Natural killer cell (primary cell): ENCODE results near the gene CIB2. TPM values are rescaled to one million over a fixed set of nuclear protein-coding genes. Genes with fewer than 3 reads are reported as not detected.

Experiments used
- ATAC-seq, 3 donors: fragments of 150-1000 bp in 2 of 3; fragments of 200-7000 bp in 1 of 3; cut with Tn5 transposase; 1 replicate in 1 of 3; 2 replicates in 2 of 3; pipeline ENCODE4 v1.10.0; 2021; ENCODE audit warnings: mild to moderate bottlenecking in 2 of 3, moderate library complexity in 2 of 3
- DNase-seq, 2 donors: peaks; one replicate each; pipeline versions ENCODE4 v3.0.0 to v3.0.0-alpha.2; 2013 to 2021; ENCODE audit warnings: mixed read lengths in 1 of 2
- H3K27ac ChIP-seq: one replicate; pipeline ENCODE4 v1.5.1; 2013; ENCODE audit warnings: mild to moderate bottlenecking, low read length
- H3K27me3 ChIP-seq: one replicate; pipeline ENCODE4 v1.6.1; 2013; ENCODE audit warnings: low read length; ENCODE audit not compliant: control insufficient read depth, insufficient read depth
- H3K36me3 ChIP-seq: one replicate; pipeline ENCODE4 v1.6.1; 2013; ENCODE audit warnings: low read length; ENCODE audit not compliant: control insufficient read depth, insufficient read depth
- H3K4me1 ChIP-seq: one replicate; pipeline ENCODE4 v1.6.1; 2013; ENCODE audit warnings: low read length; ENCODE audit not compliant: control insufficient read depth, insufficient read depth
- H3K4me3 ChIP-seq: one replicate; pipeline ENCODE4 v1.5.1; 2013; ENCODE audit warnings: low read length
- H3K9me3 ChIP-seq: one replicate; pipeline ENCODE4 v1.6.1; 2013; ENCODE audit warnings: low read length; ENCODE audit not compliant: control insufficient read depth, insufficient read depth
- H3K27ac Mint-ChIP-seq, 2 donors: one replicate each; pipeline ENCODE4 v1.8.0; 2022; ENCODE audit warnings: mild to moderate bottlenecking in 2 of 2, mixed read lengths in 2 of 2, moderate library complexity in 1 of 2
- H3K27me3 Mint-ChIP-seq, 2 donors: one replicate each; pipeline ENCODE4 v1.8.0; 2022; ENCODE audit warnings: low read depth in 2 of 2, mixed read lengths in 2 of 2
- H3K36me3 Mint-ChIP-seq: one replicate; pipeline ENCODE4 v1.8.0; 2022; ENCODE audit warnings: mixed read lengths
- H3K4me1 Mint-ChIP-seq, 2 donors: one replicate each; pipeline ENCODE4 v1.8.0; 2022; ENCODE audit warnings: mixed read lengths in 2 of 2
- H3K4me3 Mint-ChIP-seq: one replicate; pipeline ENCODE4 v1.8.0; 2022; ENCODE audit warnings: mild to moderate bottlenecking, moderate library complexity, mixed read lengths
- H3K9me3 Mint-ChIP-seq, 2 donors: one replicate each; pipeline ENCODE4 v1.8.0; 2022; ENCODE audit warnings: mixed read lengths in 2 of 2
- WGBS: methylation state at CpG from one replicate; pipeline ENCODE4 v1.1.7; 2013; ENCODE audit warnings: missing lambda C conversion rate; ENCODE audit not compliant: insufficient coverage; 5-methylcytosine and 5-hydroxymethylcytosine counted together
- intact Hi-C: fragments of 100-400 bp; cut with micrococcal nuclease; formaldehyde crosslinking; loops from one replicate; pipeline ENCODE4 v1.14.2; 2022
- total RNA-seq, 4 donors: library from RNA; stranded (reverse); fragments of 120-200 nt in 1 of 4; gene quantifications; one replicate each; pipeline versions ENCODE4 v1.2.3 to v1.2.4, GENCODE V29; 2013 to 2022
- TF ChIP-seq, protein P1 (sequence below): fragments of 200-600 bp; IDR thresholded peaks from one replicate; pipeline ENCODE4 v1.8.0; 2022; ENCODE audit warnings: antibody characterized with exemption

CIB2 gene
- total RNA-seq, 3 donors from 2014 or later (not counting 1 experiment from before 2014, with no cell fraction given) = 0.25 to 1.5 (median 0.99) TPM

DNA sequence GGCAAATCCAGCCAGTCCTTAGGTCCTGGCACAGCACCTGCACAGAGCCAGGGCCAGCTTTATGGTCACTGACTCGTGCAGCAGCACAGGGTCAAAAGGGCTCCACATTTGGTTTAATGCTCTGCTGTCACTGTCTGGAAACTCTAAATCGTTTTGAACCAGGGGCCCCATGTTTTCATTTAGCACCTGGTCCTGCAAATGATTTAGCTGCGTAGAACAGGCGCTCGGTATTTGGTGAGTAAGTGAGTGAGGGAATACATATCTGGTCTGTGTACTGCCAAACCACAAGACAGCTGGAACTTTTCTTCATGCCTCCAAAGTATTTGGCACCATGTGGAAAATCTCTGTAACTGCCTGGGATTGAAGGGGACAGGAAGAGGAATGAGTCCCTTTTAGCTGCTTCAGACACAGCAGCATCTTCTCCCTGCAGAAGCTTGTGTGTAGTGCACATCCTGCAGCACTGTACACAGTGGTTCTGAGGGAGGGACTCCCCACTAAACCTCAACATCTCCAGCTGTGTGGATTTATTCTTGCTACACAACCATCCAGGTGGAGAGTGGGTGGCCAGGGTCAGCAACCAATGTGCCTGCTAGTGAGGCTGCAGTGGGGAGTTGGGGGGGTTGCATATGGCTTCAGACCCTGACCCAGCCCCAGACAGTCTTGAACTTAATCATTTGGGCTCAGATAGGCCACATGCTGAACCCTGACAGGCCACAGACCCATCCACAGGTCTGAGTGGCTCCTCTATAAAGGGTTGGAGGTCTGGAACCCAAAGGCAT, 37.8 kb downstream of the CIB2 start:
- TF ChIP-seq, protein P1, sequence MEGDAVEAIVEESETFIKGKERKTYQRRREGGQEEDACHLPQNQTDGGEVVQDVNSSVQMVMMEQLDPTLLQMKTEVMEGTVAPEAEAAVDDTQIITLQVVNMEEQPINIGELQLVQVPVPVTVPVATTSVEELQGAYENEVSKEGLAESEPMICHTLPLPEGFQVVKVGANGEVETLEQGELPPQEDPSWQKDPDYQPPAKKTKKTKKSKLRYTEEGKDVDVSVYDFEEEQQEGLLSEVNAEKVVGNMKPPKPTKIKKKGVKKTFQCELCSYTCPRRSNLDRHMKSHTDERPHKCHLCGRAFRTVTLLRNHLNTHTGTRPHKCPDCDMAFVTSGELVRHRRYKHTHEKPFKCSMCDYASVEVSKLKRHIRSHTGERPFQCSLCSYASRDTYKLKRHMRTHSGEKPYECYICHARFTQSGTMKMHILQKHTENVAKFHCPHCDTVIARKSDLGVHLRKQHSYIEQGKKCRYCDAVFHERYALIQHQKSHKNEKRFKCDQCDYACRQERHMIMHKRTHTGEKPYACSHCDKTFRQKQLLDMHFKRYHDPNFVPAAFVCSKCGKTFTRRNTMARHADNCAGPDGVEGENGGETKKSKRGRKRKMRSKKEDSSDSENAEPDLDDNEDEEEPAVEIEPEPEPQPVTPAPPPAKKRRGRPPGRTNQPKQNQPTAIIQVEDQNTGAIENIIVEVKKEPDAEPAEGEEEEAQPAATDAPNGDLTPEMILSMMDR = no peak
- Mint-ChIP-seq H3K27me3 (peaks cover 0 to 7% of the 10 kb centered on the region in 2 donors), H3K36me3 (no peaks in the 10 kb centered on the region), H3K9me3 (no peaks in the 10 kb centered on the region), H3K27ac (no peak overlapping the region), H3K4me1 (peaks cover 0 to 5% of the 10 kb centered on the region in 2 donors), H3K4me3 (no peak overlapping the region)
- H3K4me1 ChIP-seq = peaks cover 13% of the 10 kb centered on the region
- WGBS = 77% methylated on average over 5 of the region's 5 CpGs
- no peaks in the 10 kb centered on the region for H3K36me3 ChIP-seq
- intact Hi-C loops = no loop called here
- DNase-seq (no peak), ATAC-seq (peak in 1 of 3 donors; percentile 25)
- H3K4me3 ChIP-seq = no peak overlapping the region
- H3K9me3 ChIP-seq = no peaks in the 10 kb centered on the region
- no peak overlapping the region for H3K27ac ChIP-seq
- H3K27me3 ChIP-seq = no peaks in the 10 kb centered on the region

- intact Hi-C loops = no loop called here
- H3K27me3 Mint-ChIP-seq = peaks cover 0 to 7% of the 10 kb centered on the region in 2 donors
- H3K4me1 Mint-ChIP-seq = peaks cover 0 to 5% of the 10 kb centered on the region in 2 donors
- no peak for DNase-seq
- no peak for ATAC-seq
- H3K36me3 ChIP-seq = no peaks in the 10 kb centered on the region
- H3K4me1 ChIP-seq = peaks cover 13% of the 10 kb centered on the region
- no peaks in the 10 kb centered on the region for H3K9me3 ChIP-seq
- H3K4me3 ChIP-seq = no peak within 1 kb of the TSS
- no peak within 1 kb of the TSS for H3K27ac ChIP-seq
- no peak within 1 kb of the TSS for H3K4me3 Mint-ChIP-seq
- TF ChIP-seq, protein P1 = no peak
- no peak within 1 kb of the TSS for H3K27ac Mint-ChIP-seq
- 66% methylated on average over 11 of the region's 11 CpGs for WGBS
- H3K36me3 Mint-ChIP-seq = no peaks in the 10 kb centered on the region
- no peaks in the 10 kb centered on the region for H3K27me3 ChIP-seq
- H3K9me3 Mint-ChIP-seq = no peaks in the 10 kb centered on the region
These were observed 38.8 kb downstream of the CIB2 start, which contains the start of gene SH2D7 for GRCh38 chr15:78092261-78093041. Gene SH2D7 (plus strand): TSS chr15:78092561. CDS start chr15:78092585, 24 bp downstream.

GRCh38 chr15:78090422-78091063, 40.7 kb downstream of the CIB2 start:
- Mint-ChIP-seq H3K9me3 (no peaks in the 10 kb centered on the region), H3K4me3 (no peak overlapping the region), H3K27me3 (peaks cover 0 to 7% of the 10 kb centered on the region in 2 donors), H3K27ac (no peak overlapping the region), H3K36me3 (no peaks in the 10 kb centered on the region), H3K4me1 (peaks cover 0 to 5% of the 10 kb centered on the region in 2 donors)
- intact Hi-C loops = no loop called here
- H3K4me1 ChIP-seq = peaks cover 13% of the 10 kb centered on the region
- ATAC-seq (no peak), DNase-seq (no peak)
- no peaks in the 10 kb centered on the region for H3K9me3 ChIP-seq
- no peak overlapping the region for H3K4me3 ChIP-seq
- no peaks in the 10 kb centered on the region for H3K27me3 ChIP-seq
- TF ChIP-seq, protein P1 = no peak
- H3K27ac ChIP-seq = no peak overlapping the region
- H3K36me3 ChIP-seq = no peaks in the 10 kb centered on the region
- 98% methylated on average over 2 of the region's 3 CpGs for WGBS
